ENCODE measurements around the gene NTM. TPM values are rescaled to one million over a fixed set of nuclear protein-coding genes. Genes with fewer than 3 reads are reported as not detected.
A peak's percentile ranks its signal among the peaks of the same experiment; 100 is the strongest.

Gene NTM
- total RNA-seq, 1 experiment from 2014 or later, result 16.4 TPM

- ChIA-PET CTCF (interaction anchor here (0.6 to 1.5 kb wide), 3 partner anchors 9 to 398 kb away, joined by 3 to 7 read pairs (median 4); no protein-coding TSS in a partner anchor), POLR2A (no interaction called here)
- Mint-ChIP-seq H3K4me1 (peaks cover 24% of the 10 kb centered on the region), H3K9me3 (no peaks in the 10 kb centered on the region), H3K27me3 (ENCODE audit: low read depth) (no peaks in the 10 kb centered on the region; the same call in 1 of the 2 replicates), H3K27ac (no peak overlapping the region), H3K36me3 (no peaks in the 10 kb centered on the region), H3K4me3 (no peak overlapping the region)
- TF ChIP-seq, protein P1, sequence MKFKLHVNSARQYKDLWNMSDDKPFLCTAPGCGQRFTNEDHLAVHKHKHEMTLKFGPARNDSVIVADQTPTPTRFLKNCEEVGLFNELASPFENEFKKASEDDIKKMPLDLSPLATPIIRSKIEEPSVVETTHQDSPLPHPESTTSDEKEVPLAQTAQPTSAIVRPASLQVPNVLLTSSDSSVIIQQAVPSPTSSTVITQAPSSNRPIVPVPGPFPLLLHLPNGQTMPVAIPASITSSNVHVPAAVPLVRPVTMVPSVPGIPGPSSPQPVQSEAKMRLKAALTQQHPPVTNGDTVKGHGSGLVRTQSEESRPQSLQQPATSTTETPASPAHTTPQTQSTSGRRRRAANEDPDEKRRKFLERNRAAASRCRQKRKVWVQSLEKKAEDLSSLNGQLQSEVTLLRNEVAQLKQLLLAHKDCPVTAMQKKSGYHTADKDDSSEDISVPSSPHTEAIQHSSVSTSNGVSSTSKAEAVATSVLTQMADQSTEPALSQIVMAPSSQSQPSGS (CRISPR knock-in tag; IDR thresholded peaks at IDR 0.05; ENCODE audit: borderline replicate concordance, low read depth), result no peak
- TF ChIP-seq ZNF121 (CRISPR knock-in tag; IDR thresholded peaks at IDR 0.05) (no peak), FOXJ3 (CRISPR knock-in tag; IDR thresholded peaks at IDR 0.05; ENCODE audit: borderline replicate concordance) (no peak), JAZF1 (CRISPR knock-in tag; IDR thresholded peaks at IDR 0.05) (no peak), OVOL2 (CRISPR knock-in tag; IDR thresholded peaks at IDR 0.05; ENCODE audit: borderline replicate concordance) (no peak), ZNF423 (CRISPR knock-in tag; IDR thresholded peaks at IDR 0.05) (no peak), RORB (CRISPR knock-in tag; IDR thresholded peaks at IDR 0.05) (no peak), EMX1 (CRISPR knock-in tag; IDR thresholded peaks at IDR 0.05) (no peak), TCF7 (CRISPR knock-in tag; IDR thresholded peaks at IDR 0.05; ENCODE audit: low read depth) (no peak), TEAD4 (CRISPR knock-in tag; IDR thresholded peaks at IDR 0.05) (no peak), ZNF138 (CRISPR knock-in tag; conservative IDR thresholded peaks at IDR 0.05) (no peak), CREB1 (CRISPR knock-in tag; IDR thresholded peaks at IDR 0.05) (no peak), ZNF219 (CRISPR knock-in tag; IDR thresholded peaks at IDR 0.05; ENCODE audit: borderline replicate concordance) (no peak), FOXP1 (CRISPR knock-in tag; IDR thresholded peaks at IDR 0.05; ENCODE audit: borderline replicate concordance) (no peak), SMAD3 (CRISPR knock-in tag; IDR thresholded peaks at IDR 0.05; ENCODE audit: borderline replicate concordance) (no peak)
- TF ChIP-seq, protein P2, sequence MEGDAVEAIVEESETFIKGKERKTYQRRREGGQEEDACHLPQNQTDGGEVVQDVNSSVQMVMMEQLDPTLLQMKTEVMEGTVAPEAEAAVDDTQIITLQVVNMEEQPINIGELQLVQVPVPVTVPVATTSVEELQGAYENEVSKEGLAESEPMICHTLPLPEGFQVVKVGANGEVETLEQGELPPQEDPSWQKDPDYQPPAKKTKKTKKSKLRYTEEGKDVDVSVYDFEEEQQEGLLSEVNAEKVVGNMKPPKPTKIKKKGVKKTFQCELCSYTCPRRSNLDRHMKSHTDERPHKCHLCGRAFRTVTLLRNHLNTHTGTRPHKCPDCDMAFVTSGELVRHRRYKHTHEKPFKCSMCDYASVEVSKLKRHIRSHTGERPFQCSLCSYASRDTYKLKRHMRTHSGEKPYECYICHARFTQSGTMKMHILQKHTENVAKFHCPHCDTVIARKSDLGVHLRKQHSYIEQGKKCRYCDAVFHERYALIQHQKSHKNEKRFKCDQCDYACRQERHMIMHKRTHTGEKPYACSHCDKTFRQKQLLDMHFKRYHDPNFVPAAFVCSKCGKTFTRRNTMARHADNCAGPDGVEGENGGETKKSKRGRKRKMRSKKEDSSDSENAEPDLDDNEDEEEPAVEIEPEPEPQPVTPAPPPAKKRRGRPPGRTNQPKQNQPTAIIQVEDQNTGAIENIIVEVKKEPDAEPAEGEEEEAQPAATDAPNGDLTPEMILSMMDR (IDR thresholded peaks at IDR 0.05), result no peak
- TF ChIP-seq, protein P3, sequence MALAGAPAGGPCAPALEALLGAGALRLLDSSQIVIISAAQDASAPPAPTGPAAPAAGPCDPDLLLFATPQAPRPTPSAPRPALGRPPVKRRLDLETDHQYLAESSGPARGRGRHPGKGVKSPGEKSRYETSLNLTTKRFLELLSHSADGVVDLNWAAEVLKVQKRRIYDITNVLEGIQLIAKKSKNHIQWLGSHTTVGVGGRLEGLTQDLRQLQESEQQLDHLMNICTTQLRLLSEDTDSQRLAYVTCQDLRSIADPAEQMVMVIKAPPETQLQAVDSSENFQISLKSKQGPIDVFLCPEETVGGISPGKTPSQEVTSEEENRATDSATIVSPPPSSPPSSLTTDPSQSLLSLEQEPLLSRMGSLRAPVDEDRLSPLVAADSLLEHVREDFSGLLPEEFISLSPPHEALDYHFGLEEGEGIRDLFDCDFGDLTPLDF (CRISPR knock-in tag; IDR thresholded peaks at IDR 0.05), result no peak
- TF ChIP-seq, protein P4, sequence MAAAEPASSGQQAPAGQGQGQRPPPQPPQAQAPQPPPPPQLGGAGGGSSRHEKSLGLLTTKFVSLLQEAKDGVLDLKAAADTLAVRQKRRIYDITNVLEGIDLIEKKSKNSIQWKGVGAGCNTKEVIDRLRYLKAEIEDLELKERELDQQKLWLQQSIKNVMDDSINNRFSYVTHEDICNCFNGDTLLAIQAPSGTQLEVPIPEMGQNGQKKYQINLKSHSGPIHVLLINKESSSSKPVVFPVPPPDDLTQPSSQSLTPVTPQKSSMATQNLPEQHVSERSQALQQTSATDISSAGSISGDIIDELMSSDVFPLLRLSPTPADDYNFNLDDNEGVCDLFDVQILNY (CRISPR knock-in tag; IDR thresholded peaks at IDR 0.05), result no peak
- ATAC-seq (no peak), DNase-seq (ENCODE audit: low spot score) (no peak)
Measured at GRCh38 chr11:131880976-131881375, 510.6 kb downstream of the NTM start.

DNA sequence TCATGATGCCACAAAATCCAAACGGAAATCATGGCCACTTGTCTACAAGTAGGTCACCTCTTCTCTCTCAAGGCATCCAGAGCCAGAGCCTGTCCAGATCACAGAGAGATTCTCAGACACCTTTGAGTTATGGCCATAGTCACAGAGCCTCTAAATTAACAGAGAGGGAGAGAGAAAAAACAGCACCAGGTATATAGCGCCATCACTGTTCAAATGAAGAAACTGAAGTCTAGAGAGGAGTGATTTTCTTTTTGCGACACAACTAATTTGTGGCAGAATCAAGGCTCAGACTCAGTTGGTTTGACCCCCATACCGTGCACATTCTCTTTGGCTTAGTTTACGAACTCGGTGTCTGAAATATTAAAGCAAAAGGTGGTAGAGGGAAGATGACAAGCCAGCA lies 512.9 kb downstream of the NTM start:
- ChIA-PET POLR2A (no interaction called here), CTCF (interaction anchor here (0.9 to 4.1 kb wide), 5 partner anchors 14 to 243 kb away, joined by 3 to 30 read pairs (median 6); no protein-coding TSS in a partner anchor)
- H3K9me3 Mint-ChIP-seq, result no peaks in the 10 kb centered on the region
- no peaks in the 10 kb centered on the region; the same call in 1 of the 2 replicates for H3K27me3 Mint-ChIP-seq (ENCODE audit: low read depth)
- H3K4me3 Mint-ChIP-seq, result no peak overlapping the region
- ATAC-seq (peak; percentile 68), DNase-seq (ENCODE audit: low spot score) (no peak)
- no peak for TF ChIP-seq GTF2I (CRISPR knock-in tag; conservative IDR thresholded peaks at IDR 0.05)
- TF ChIP-seq, protein P5, sequence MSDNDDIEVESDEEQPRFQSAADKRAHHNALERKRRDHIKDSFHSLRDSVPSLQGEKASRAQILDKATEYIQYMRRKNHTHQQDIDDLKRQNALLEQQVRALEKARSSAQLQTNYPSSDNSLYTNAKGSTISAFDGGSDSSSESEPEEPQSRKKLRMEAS (CRISPR knock-in tag; IDR thresholded peaks at IDR 0.05), result no peak
- TF ChIP-seq ETV6 (CRISPR knock-in tag; IDR thresholded peaks at IDR 0.05), result no peak
- TF ChIP-seq, protein P2 (IDR thresholded peaks at IDR 0.05), result peak; percentile 21; the same call in 1 of the 2 replicates
- H3K36me3 Mint-ChIP-seq, result no peaks in the 10 kb centered on the region
- H3K4me1 Mint-ChIP-seq, result peaks cover 26% of the 10 kb centered on the region
- H3K27ac Mint-ChIP-seq, result no peak overlapping the region
